Liver (tissue), 3 donors: ENCODE measurements around the gene RIMBP3C.
"Not testable (repeated sequence)": the region's sequence is repeated elsewhere in the genome, so short reads cannot be mapped to it uniquely, and the experiment has no call there.

Experiments
- EGR1 ChIP-seq, 2 donors: IDR thresholded peaks; 2 replicates each; pipeline ENCODE4 v1.6.1; 2016 to 2018; ENCODE audit warnings: antibody characterized with exemption in 2 of 2, low read depth in 2 of 2
- FOXA1 ChIP-seq: IDR thresholded peaks from 2 replicates; pipeline ENCODE4 v1.6.1; 2016; ENCODE audit warnings: antibody characterized with exemption
- GABPA ChIP-seq, 2 donors: IDR thresholded peaks in 1 of 2; conservative IDR thresholded peaks in 1 of 2; 2 replicates each; pipeline ENCODE4 v1.6.1; 2016; ENCODE audit warnings: antibody characterized with exemption in 2 of 2, mild to moderate bottlenecking in 1 of 2, moderate library complexity in 1 of 2
- HNF4G ChIP-seq: IDR thresholded peaks from 2 replicates; pipeline ENCODE4 v1.6.1; 2016; ENCODE audit warnings: antibody characterized with exemption
- JUND ChIP-seq, 2 donors: IDR thresholded peaks; 2 replicates each; pipeline ENCODE4 v1.6.1; 2016; ENCODE audit warnings: antibody characterized with exemption in 2 of 2
- SP1 ChIP-seq: IDR thresholded peaks from 2 replicates; pipeline ENCODE4 v1.6.1; 2018; ENCODE audit warnings: antibody characterized with exemption, mild to moderate bottlenecking
- TAF1 ChIP-seq: conservative IDR thresholded peaks from 2 replicates; pipeline ENCODE4 v1.6.1; 2016; ENCODE audit warnings: antibody characterized with exemption, mild to moderate bottlenecking
- YY1 ChIP-seq: IDR thresholded peaks from 2 replicates; pipeline ENCODE4 v1.6.1; 2016; ENCODE audit warnings: antibody characterized with exemption, mild to moderate bottlenecking
- TF ChIP-seq, protein P1 (sequence below): fragments of 150-350 bp; IDR thresholded peaks from 2 replicates; pipeline ENCODE4 v1.5.1; 2017; ENCODE audit warnings: improper control_type of control experiment, low read depth, low read length; ENCODE audit not compliant: missing input control
- TF ChIP-seq, protein P2 (sequence below): IDR thresholded peaks from 2 replicates; pipeline ENCODE4 v1.6.1; 2016; ENCODE audit warnings: antibody characterized with exemption, mild to moderate bottlenecking
- TF ChIP-seq, protein P3 (sequence below): IDR thresholded peaks from 2 replicates; pipeline ENCODE4 v1.6.1; 2016; ENCODE audit warnings: antibody characterized with exemption
- donor health status: healthy.
- donor health status: healthy.

- TF ChIP-seq, protein P1, sequence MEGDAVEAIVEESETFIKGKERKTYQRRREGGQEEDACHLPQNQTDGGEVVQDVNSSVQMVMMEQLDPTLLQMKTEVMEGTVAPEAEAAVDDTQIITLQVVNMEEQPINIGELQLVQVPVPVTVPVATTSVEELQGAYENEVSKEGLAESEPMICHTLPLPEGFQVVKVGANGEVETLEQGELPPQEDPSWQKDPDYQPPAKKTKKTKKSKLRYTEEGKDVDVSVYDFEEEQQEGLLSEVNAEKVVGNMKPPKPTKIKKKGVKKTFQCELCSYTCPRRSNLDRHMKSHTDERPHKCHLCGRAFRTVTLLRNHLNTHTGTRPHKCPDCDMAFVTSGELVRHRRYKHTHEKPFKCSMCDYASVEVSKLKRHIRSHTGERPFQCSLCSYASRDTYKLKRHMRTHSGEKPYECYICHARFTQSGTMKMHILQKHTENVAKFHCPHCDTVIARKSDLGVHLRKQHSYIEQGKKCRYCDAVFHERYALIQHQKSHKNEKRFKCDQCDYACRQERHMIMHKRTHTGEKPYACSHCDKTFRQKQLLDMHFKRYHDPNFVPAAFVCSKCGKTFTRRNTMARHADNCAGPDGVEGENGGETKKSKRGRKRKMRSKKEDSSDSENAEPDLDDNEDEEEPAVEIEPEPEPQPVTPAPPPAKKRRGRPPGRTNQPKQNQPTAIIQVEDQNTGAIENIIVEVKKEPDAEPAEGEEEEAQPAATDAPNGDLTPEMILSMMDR: not testable (repeated sequence)
- TF ChIP-seq EGR1 (IDR thresholded peaks at IDR 0.05; ENCODE audit: low read depth in 2 of 2); GABPA (IDR thresholded peaks at IDR 0.05 in 1 of 2, conservative IDR thresholded peaks at IDR 0.05 in 1 of 2); JUND (IDR thresholded peaks at IDR 0.05); SP1; FOXA1; HNF4G; TAF1; YY1: not testable (repeated sequence)
- TF ChIP-seq, protein P2, sequence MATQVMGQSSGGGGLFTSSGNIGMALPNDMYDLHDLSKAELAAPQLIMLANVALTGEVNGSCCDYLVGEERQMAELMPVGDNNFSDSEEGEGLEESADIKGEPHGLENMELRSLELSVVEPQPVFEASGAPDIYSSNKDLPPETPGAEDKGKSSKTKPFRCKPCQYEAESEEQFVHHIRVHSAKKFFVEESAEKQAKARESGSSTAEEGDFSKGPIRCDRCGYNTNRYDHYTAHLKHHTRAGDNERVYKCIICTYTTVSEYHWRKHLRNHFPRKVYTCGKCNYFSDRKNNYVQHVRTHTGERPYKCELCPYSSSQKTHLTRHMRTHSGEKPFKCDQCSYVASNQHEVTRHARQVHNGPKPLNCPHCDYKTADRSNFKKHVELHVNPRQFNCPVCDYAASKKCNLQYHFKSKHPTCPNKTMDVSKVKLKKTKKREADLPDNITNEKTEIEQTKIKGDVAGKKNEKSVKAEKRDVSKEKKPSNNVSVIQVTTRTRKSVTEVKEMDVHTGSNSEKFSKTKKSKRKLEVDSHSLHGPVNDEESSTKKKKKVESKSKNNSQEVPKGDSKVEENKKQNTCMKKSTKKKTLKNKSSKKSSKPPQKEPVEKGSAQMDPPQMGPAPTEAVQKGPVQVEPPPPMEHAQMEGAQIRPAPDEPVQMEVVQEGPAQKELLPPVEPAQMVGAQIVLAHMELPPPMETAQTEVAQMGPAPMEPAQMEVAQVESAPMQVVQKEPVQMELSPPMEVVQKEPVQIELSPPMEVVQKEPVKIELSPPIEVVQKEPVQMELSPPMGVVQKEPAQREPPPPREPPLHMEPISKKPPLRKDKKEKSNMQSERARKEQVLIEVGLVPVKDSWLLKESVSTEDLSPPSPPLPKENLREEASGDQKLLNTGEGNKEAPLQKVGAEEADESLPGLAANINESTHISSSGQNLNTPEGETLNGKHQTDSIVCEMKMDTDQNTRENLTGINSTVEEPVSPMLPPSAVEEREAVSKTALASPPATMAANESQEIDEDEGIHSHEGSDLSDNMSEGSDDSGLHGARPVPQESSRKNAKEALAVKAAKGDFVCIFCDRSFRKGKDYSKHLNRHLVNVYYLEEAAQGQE: not testable (repeated sequence)
- TF ChIP-seq, protein P3, sequence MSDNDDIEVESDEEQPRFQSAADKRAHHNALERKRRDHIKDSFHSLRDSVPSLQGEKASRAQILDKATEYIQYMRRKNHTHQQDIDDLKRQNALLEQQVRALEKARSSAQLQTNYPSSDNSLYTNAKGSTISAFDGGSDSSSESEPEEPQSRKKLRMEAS: not testable (repeated sequence)
These were observed 598 bp downstream of the RIMBP3C start for GRCh38 chr22:21550678-21551047.
